RPMI8226 (cell line): ENCODE results near the gene PCDHB5.
"Not testable (repeated sequence)": the region's sequence is repeated elsewhere in the genome, so short reads cannot be mapped to it uniquely, and the experiment has no call there.

Experiments
- DNase-seq: peaks from one replicate; pipeline ENCODE4 v3.0.0-alpha.2; 2015

PCDHB5 gene

DNA sequence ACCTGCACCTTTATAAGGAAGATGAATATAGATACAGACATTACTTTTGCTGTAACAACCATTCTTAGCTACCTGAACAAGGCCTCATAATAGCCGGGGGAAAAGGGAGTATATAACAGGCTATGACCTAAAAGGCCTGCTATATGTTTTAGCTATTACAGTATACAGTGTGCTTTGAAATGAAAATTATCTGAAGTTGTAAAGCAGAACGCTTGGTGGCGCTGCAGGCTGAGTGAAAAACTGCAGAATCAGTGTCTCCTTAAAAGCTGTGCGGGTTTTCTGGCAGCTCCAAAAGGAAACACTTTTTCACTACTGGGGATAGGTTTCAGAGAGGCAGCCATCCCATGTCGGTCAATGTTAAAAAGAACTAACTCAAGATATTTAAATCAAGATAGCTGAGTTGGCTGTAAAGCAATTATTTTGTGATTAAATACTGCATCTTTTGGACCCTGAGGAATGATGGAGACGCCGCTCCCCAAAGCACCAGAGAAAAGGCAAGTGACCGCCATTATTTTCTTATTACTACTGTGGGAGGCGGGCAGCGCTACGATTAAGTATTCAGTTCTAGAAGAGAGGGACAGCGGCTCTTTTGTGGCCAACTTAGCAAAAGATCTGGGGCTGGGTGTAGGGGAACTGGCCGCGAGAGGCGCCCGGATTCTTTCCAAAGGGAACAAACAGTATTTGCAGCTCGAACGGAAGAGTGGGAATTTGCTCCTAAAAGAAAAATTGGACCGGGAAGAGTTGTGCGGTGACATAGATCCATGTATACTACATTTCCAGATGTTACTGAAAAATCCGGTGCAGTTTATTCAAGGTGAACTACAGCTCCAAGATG is 20.8 kb downstream of the PCDHB5 start:
- no peak for DNase-seq

DNA sequence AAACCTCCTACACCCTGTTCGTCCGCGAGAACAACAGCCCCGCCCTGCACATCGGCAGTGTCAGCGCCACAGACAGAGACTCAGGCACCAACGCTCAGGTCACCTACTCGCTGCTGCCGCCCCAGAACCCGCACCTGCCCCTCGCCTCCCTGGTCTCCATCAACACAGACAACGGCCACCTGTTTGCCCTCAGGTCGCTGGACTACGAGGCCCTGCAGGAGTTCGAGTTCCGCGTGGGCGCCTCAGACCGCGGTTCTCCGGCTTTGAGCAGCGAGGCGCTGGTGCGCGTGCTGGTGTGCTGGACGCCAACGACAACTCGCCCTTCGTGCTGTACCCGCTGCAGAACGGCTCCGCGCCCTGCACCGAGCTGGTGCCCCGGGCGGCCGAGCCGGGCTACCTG is 22.4 kb downstream of the PCDHB5 start:
- not testable (repeated sequence) for DNase-seq

DNA sequence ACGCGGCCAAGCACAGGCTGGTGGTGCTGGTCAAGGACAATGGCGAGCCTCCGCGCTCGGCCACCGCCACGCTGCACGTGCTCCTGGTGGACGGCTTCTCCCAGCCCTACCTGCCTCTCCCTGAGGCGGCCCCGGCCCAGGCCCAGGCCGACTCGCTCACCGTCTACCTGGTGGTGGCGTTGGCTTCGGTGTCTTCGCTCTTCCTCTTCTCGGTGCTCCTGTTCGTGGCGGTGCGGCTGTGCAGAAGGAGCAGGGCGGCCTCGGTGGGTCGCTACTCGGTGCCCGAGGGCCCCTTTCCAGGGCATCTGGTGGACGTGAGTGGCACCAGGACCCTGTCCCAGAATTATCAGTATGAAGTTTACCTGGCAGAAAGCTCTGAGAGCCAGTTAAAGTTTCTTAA is 22.9 kb downstream of the PCDHB5 start:
- not testable (repeated sequence) for DNase-seq

DNA sequence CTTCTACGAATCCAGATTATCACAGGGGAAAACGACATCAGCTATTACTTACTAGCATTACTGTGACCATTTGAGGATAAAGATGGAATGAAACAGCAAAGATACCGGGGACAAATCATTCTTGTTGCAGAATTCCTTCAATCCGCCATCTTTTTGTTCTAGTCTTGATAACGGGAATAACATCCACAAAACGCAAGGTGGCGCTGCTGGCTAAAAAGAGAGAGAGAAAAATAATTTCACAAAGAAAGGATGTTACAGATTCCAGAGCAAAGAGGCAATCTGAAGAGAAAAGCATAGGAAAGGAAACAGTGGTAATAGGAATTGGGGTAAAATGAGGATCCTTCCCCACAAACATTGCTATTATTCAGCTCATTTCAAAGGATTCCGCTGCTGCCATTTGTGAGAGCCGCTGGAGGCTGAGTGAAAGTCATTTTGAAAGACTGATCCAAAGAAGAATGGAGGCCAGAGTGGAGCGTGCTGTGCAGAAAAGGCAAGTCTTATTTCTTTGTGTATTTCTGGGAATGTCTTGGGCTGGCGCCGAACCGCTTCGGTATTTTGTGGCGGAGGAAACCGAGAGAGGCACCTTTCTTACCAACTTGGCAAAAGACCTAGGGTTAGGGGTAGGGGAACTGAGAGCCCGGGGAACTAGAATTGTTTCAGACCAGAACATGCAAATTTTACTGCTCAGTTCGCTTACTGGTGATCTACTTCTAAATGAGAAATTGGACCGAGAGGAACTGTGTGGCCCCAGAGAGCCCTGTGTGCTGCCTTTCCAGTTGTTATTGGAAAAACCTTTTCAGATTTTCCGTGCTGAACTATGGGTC is 37.6 kb downstream of the PCDHB5 start, which contains the start of gene PCDHB7:
TSS of gene PCDHB7 (plus strand) at position 264 of the 824 bp plus-strand sequence. CDS start at position 456, 192 bp downstream.
- DNase-seq: peak; percentile 49

DNA sequence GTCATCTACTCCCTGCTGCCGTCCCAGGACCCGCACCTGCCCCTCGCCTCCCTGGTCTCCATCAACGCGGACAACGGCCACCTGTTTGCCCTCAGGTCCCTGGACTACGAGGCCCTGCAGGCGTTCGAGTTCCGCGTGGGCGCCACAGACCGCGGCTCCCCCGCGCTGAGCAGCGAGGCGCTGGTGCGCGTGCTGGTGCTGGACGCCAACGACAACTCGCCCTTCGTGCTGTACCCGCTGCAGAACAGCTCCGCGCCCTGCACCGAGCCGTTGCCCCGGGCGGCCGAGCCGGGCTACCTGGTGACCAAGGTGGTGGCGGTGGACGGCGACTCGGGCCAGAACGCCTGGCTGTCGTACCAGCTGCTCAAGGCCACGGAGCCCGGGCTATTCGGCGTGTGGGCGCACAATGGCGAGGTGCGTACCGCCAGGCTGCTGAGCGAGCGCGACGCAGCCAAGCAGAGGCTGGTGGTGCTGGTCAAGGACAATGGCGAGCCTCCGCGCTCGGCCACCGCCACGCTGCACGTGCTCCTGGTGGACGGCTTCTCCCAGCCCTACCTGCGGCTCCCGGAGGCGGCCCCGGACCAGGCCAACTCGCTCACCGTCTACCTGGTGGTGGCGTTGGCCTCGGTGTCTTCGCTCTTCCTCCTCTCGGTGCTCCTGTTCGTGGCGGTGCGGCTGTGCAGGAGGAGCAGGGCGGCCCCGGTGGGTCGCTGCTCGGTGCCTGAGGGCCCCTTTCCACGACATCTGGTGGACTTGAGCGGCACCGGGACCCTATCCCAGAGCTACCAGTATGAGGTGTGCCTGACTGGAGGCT is 39.5 kb downstream of the PCDHB5 start:
- not testable (repeated sequence) for DNase-seq

DNA sequence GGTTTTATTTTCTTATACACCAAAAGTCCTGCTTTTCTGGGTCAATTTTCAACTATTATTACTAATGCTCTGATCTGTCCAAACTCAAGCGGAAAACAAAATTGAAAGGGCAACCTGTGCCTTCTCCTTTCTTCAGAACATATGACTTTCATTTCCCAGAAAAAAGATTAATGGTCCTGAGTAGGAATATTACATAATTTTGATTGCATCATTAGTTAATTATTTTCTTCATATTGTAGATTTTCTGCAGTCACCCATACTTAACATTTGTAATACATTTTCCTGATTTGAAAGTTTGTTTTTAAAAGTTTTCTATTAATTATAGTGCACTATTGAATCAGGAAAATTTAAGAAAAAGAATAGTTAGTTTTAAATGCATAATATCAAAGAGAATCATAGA is 40.9 kb downstream of the PCDHB5 start:
- no peak for DNase-seq

DNA sequence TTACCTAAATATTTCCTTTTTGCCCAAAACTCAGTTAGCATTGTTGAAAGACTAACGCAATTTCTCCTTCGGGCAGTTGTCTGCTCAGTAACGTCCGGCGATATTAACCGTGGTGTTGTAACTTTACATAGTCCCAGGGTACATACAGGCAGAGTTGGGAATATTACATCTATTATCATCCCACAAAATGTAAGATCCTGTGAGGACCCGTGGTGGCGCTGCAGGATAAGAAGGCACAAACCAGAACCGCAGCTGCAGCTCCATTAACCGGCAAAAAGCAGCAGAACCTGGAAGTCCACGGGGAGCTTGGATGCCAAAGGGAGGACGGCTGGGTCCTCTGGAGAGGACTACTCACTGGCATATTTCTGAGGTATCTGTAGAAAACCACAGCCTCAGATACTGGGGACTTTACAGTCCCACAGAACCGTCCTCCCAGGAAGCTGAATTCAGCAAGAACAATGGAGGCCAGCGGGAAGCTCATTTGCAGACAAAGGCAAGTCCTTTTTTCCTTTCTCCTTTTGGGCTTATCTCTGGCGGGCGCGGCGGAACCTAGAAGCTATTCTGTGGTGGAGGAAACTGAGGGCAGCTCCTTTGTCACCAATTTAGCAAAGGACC is 42.7 kb downstream of the PCDHB5 start, which contains the start of gene PCDHB8:
TSS of gene PCDHB8 (plus strand) at position 214 of the 615 bp plus-strand sequence. CDS start at position 459, 245 bp downstream.
- DNase-seq: not testable (repeated sequence)

DNA sequence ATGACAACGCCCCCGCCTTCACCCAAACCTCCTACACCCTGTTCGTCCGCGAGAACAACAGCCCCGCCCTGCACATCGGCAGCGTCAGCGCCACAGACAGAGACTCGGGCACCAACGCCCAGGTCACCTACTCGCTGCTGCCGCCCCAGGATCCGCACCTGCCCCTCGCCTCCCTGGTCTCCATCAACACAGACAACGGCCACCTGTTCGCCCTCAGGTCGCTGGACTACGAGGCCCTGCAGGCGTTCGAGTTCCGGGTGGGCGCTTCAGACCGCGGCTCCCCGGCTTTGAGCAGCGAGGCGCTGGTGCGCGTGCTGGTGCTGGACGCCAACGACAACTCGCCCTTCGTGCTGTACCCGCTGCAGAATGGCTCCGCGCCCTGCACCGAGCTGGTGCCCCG is 44.4 kb downstream of the PCDHB5 start:
- DNase-seq: not testable (repeated sequence)

DNA sequence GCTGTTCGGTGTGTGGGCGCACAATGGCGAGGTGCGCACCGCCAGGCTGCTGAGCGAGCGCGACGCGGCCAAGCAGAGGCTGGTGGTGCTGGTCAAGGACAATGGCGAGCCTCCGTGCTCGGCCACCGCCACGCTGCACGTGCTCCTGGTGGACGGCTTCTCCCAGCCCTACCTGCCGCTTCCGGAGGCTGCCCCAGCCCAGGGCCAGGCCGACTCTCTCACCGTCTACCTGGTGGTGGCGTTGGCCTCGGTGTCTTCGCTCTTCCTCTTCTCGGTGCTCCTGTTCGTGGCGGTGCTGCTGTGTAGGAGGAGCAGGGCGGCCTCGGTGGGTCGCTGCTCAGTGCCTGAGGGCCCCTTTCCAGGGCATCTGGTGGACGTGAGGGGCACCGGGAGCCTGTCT is 44.9 kb downstream of the PCDHB5 start:
- DNase-seq: not testable (repeated sequence)

DNA sequence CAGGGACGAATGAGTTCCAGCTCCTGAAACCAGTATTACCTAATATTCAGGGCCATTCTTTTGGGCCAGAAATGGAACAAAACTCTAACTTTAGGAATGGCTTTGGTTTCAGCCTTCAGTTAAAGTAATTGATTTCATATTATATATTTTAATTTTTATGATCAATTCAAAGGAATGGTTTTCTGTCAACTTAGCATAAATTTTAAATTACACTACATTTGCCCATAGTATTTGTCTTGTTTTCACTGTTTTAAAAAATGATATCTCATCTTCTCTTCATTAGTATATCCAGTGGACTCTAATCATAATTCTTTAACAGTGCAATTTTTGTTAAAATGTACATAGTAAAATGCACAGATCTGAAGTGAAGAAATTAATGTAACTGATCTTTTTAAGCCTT is 45.3 kb downstream of the PCDHB5 start:
- no peak for DNase-seq

DNA sequence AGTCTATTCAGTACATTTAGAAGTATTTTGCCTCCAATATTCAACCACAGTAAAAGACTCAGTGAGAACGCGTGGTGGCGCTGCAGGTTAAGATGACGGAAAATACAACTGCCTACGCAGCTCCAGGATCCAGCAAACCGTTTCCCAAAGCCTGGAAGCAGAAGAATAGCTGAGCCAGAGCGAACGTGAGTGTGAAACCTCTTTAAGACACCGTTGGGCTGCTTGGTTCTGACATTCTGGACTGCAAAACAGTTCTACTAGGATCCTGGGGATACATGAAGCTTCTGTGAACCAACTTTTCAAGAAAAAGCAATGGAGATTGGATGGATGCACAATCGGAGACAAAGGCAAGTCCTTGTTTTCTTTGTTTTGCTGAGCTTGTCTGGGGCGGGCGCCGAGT is 47.2 kb downstream of the PCDHB5 start, which contains the start of gene PCDHB16:
TSS of gene PCDHB16 (plus strand) at position 140 of the 400 bp plus-strand sequence. CDS start at position 313, 173 bp downstream.
- no peak for DNase-seq

DNA sequence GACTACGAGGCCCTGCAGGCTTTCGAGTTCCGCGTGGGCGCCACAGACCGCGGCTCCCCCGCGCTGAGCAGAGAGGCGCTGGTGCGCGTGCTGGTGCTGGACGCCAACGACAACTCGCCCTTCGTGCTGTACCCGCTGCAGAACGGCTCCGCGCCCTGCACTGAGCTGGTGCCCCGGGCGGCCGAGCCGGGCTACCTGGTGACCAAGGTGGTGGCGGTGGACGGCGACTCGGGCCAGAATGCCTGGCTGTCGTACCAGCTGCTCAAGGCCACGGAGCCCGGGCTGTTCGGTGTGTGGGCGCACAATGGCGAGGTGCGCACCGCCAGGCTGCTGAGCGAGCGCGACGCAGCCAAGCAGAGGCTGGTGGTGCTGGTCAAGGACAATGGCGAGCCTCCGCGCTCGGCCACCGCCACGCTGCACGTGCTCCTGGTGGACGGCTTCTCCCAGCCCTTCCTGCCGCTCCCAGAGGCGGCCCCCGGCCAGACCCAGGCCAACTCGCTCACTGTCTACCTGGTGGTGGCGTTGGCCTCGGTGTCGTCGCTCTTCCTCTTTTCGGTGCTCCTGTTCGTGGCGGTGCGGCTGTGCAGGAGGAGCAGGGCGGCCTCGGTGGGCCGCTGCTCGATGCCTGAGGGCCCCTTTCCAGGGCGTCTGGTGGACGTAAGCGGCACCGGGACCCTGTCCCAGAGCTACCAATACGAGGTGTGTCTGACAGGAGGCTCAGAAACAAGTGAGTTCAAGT is 49.3 kb downstream of the PCDHB5 start:
- not testable (repeated sequence) for DNase-seq

DNA sequence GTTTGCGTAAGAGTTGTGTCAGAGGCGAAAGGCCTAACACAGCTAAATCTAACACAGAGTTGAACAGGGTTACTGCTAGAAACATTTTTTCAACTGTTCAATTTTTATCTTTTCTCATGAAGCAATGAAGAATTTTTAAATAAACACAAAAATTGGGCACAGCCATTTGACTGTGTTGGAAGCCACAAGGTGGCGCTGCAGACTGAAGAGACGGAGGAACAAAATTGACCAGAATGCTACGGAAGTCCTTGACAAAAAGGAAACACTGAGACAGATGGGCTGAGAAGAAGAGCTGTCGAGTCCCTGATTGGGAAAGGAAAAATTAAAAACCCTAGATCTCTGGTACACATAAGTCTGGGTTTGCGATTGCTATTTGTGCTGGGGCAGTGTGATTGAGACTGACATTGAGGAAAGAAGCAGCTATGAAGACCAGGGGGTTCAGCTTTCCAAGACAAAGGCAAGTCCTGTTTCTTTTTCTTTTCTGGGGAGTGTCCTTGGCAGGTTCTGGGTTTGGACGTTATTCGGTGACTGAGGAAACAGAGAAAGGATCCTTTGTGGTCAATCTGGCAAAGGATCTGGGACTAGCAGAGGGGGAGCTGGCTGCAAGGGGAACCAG is 52.0 kb downstream of the PCDHB5 start, which contains the start of gene PCDHB9:
TSS of gene PCDHB9 (plus strand) at position 265 of the 616 bp plus-strand sequence. CDS start at position 423, 158 bp downstream.
- peak; percentile 25 for DNase-seq
